Astrocyte of the spinal cord (primary cell): Measurements from ENCODE around the gene LLCFC1.

Source experiments
- DNase-seq: peaks from one replicate; pipeline ENCODE4 v3.0.0; 2011; ENCODE audit warnings: low read depth, low spot score
- H3K4me3 ChIP-seq: 2 replicates; pipeline ENCODE4 v1.5.1; 2011; ENCODE audit warnings: low read depth, mild to moderate bottlenecking, low read length, moderate library complexity
- CTCF ChIP-seq: IDR thresholded peaks from 2 replicates; pipeline ENCODE4 v1.5.1; 2012; ENCODE audit warnings: low read depth, mild to moderate bottlenecking, low read length, inconsistent platforms
- in situ Hi-C: cut with HindIII; loops from 2 replicates; pipeline ENCODE4 v1.10.0; 2017; ENCODE audit warnings: low sequenced_read_pairs

Gene LLCFC1

GRCh38 chr7:142917447-142917846, 21.8 kb upstream of the LLCFC1 start:
- in situ Hi-C loops = no loop called here
- DNase-seq = no peak
- TF ChIP-seq CTCF = no peak
- H3K4me3 ChIP-seq = no peak overlapping the region

GRCh38 chr7:142918901-142919300, 20.4 kb upstream of the LLCFC1 start:
- no peak for TF ChIP-seq CTCF
- in situ Hi-C loops = no loop called here

GRCh38 chr7:142919656-142920055, 19.6 kb upstream of the LLCFC1 start:
- TF ChIP-seq CTCF = no peak
- no peak overlapping the region for H3K4me3 ChIP-seq
- in situ Hi-C loops = no loop called here
- DNase-seq = no peak

More at GRCh38 chr7:142918901-142919300, 20.4 kb upstream of the LLCFC1 start:
- H3K4me3 ChIP-seq = no peak overlapping the region
- DNase-seq = no peak

- DNase-seq = no peak
- in situ Hi-C loops = no loop called here
Measured at GRCh38 chr7:142923391-142923790, 15.9 kb upstream of the LLCFC1 start.

GRCh38 chr7:142925413-142925812, 13.9 kb upstream of the LLCFC1 start:
- in situ Hi-C loops = no loop called here
- no peak for TF ChIP-seq CTCF
- no peak for DNase-seq
- no peak overlapping the region for H3K4me3 ChIP-seq

More at GRCh38 chr7:142923391-142923790, 15.9 kb upstream of the LLCFC1 start:
- TF ChIP-seq CTCF = no peak
- H3K4me3 ChIP-seq = no peak overlapping the region

- H3K4me3 ChIP-seq = no peak overlapping the region
- no peak for TF ChIP-seq CTCF
Measured at GRCh38 chr7:142927085-142927745, 12.1 kb upstream of the LLCFC1 start.

More at GRCh38 chr7:142927085-142927745, 12.1 kb upstream of the LLCFC1 start:
- no peak for DNase-seq
- in situ Hi-C loops = no loop called here
